HepG2 (cell line): ENCODE data around the gene KRTAP10-10. TPM values are rescaled to one million over a fixed set of nuclear protein-coding genes. Genes with fewer than 3 reads are reported as not detected.

Experiments
- ASH2L ChIP-seq: fragments of 300-600, 200-600 bp; sonication (generic); IDR thresholded peaks from 2 replicates; pipeline ENCODE4 v1.7.0; 2017; ENCODE audit warnings: low read depth, mild to moderate bottlenecking, moderate library complexity, mixed read lengths, low read length; ENCODE audit not compliant: insufficient read length
- HIC2 ChIP-seq: sonication (generic); formaldehyde crosslinking; IDR thresholded peaks from 2 replicates; pipeline ENCODE4 v1.9.0; 2022; ENCODE audit warnings: low read depth, missing genetic modification reagents
- KMT2B ChIP-seq: IDR thresholded peaks from 2 replicates; pipeline ENCODE4 v1.6.1; 2016; ENCODE audit warnings: missing genetic modification reagents, missing compliant biosample characterization
- MTERF4 ChIP-seq: sonication (generic); formaldehyde crosslinking; IDR thresholded peaks from 2 replicates; pipeline ENCODE4 v1.8.0; 2023; ENCODE audit warnings: mild to moderate bottlenecking, missing genetic modification reagents
- MYPOP ChIP-seq: sonication (generic); formaldehyde crosslinking; IDR thresholded peaks from 2 replicates; pipeline ENCODE4 v1.8.1; 2023; ENCODE audit warnings: mild to moderate bottlenecking, moderate library complexity, missing genetic modification reagents
- PRDM15 ChIP-seq: sonication (generic); formaldehyde crosslinking; IDR thresholded peaks from 2 replicates; pipeline ENCODE4 v1.4.0; 2020; ENCODE audit warnings: missing genetic modification reagents
- SETDB1 ChIP-seq: sonication (generic); formaldehyde crosslinking; IDR thresholded peaks from 2 replicates; pipeline ENCODE4 v1.5.1; 2020; ENCODE audit warnings: missing genetic modification reagents, mild to moderate bottlenecking, borderline replicate concordance
- YEATS4 ChIP-seq: sonication (generic); formaldehyde crosslinking; IDR thresholded peaks from 2 replicates; pipeline ENCODE4 v1.4.0; 2020; ENCODE audit warnings: missing genetic modification reagents, borderline replicate concordance
- ZBTB43 ChIP-seq: sonication (generic); formaldehyde crosslinking; conservative IDR thresholded peaks from 2 replicates; pipeline ENCODE4 v1.4.0; 2020; ENCODE audit warnings: missing genetic modification reagents
- ZBTB7A ChIP-seq: sonication (generic); formaldehyde crosslinking; IDR thresholded peaks from 2 replicates; pipeline ENCODE4 v1.8.0; 2022; ENCODE audit warnings: mild to moderate bottlenecking, missing genetic modification reagents
- ZNF101 ChIP-seq: sonication (generic); formaldehyde crosslinking; IDR thresholded peaks from 2 replicates; pipeline ENCODE4 v1.4.0; 2020; ENCODE audit warnings: mild to moderate bottlenecking, low read depth, missing genetic modification reagents, borderline replicate concordance
- ZNF235 ChIP-seq: sonication (generic); formaldehyde crosslinking; IDR thresholded peaks from 2 replicates; pipeline ENCODE4 v1.8.1; 2023; ENCODE audit warnings: mild to moderate bottlenecking, missing genetic modification reagents, borderline replicate concordance
- ZNF709 ChIP-seq: sonication (generic); formaldehyde crosslinking; IDR thresholded peaks from 2 replicates; pipeline ENCODE4 v1.5.0; 2020; ENCODE audit warnings: mild to moderate bottlenecking, missing genetic modification reagents
- ZNF724P ChIP-seq: sonication (generic); formaldehyde crosslinking; IDR thresholded peaks from 2 replicates; pipeline ENCODE4 v1.8.0; 2022; ENCODE audit warnings: missing genetic modification reagents, borderline replicate concordance
- ZNF761 ChIP-seq: sonication (generic); formaldehyde crosslinking; conservative IDR thresholded peaks from 2 replicates; pipeline ENCODE4 v1.4.0; 2020; ENCODE audit warnings: mild to moderate bottlenecking, missing genetic modification reagents
- ZNF816 ChIP-seq: sonication (generic); formaldehyde crosslinking; IDR thresholded peaks from 2 replicates; pipeline ENCODE4 v1.8.0; 2022; ENCODE audit warnings: missing genetic modification reagents, mild to moderate bottlenecking, borderline replicate concordance
- ZSCAN25 ChIP-seq: sonication (generic); formaldehyde crosslinking; IDR thresholded peaks from 2 replicates; pipeline ENCODE4 v1.8.0; 2022; ENCODE audit warnings: mild to moderate bottlenecking, missing genetic modification reagents
- polyA plus RNA-seq, 8 experiments: library from polyadenylated mRNA; depleted of rRNA in 3 of 8; stranded (reverse) in 7 of 8; unstranded in 1 of 8; fragments of >200 nt; fragmentation: Illumina TruSeq in 4 of 8; extraction: Trizol in 4 of 8; gene quantifications; 2 replicates each; pipeline versions ENCODE4 v1.2.1 to v1.2.3, GENCODE V29; 2011 to 2016; ENCODE audit warnings: low read depth in 4 of 8, missing spikeins in 1 of 8, mixed read lengths in 1 of 8; ENCODE audit not compliant: insufficient read depth in 1 of 8
- total RNA-seq, 5 experiments: library from RNA; depleted of rRNA; stranded (reverse); fragments of >200 nt; fragmentation: Illumina TruSeq; extraction: Trizol; gene quantifications; 2 replicates each; pipeline ENCODE4 v1.2.3, GENCODE V29; 2016; ENCODE audit warnings: low read depth in 1 of 5

The KRTAP10-10 gene
- total and polyA plus RNA-seq, 2 of the 13 experiments (the other 11 are each of a cell fraction or from before 2014, with no cell fraction given): not detected

- TF ChIP-seq MTERF4 (CRISPR knock-in tag) (peak; percentile 77; the same call in 1 of the 2 replicates), ASH2L (peak; percentile 52), ZNF816 (CRISPR knock-in tag) (peak; percentile 80; the same call in 1 of the 2 replicates), ZNF235 (CRISPR knock-in tag) (no peak), YEATS4 (CRISPR knock-in tag) (peak; percentile 76; the same call in 1 of the 2 replicates), ZNF761 (CRISPR knock-in tag) (peak; percentile 88; the same call in 1 of the 2 replicates), ZSCAN25 (peak; percentile 78; the same call in 1 of the 2 replicates), ZBTB7A (CRISPR knock-in tag) (peak; percentile 87), ZBTB43 (CRISPR knock-in tag) (peak; percentile 88), ZNF101 (CRISPR knock-in tag) (no peak), KMT2B (CRISPR knock-in tag) (0 out of 2 replicates have a peak, but pooled peaks have one; percentile 41), MYPOP (CRISPR knock-in tag) (peak; percentile 77; the same call in 1 of the 2 replicates), SETDB1 (peak; percentile 79; the same call in 1 of the 2 replicates), ZNF724P (peak; percentile 91), HIC2 (CRISPR knock-in tag) (peak; percentile 97), ZNF709 (CRISPR knock-in tag) (peak; percentile 74; the same call in 1 of the 2 replicates), PRDM15 (CRISPR knock-in tag) (0 out of 2 replicates have a peak, but pooled peaks have one; percentile 40)
Measured at GRCh38 chr21:44593598-44594405, 43.4 kb upstream of the KRTAP10-10 start (continued).
